Measurements from ENCODE around the gene CRYBG1. TPM values are rescaled to one million over a fixed set of nuclear protein-coding genes. Genes with fewer than 3 reads are reported as not detected.

CRYBG1 gene
- total RNA-seq, 2 donors from 2014 or later = 2.5 to 2.7 TPM

GRCh38 chr6:106496823-106497222 is 136.3 kb downstream of the CRYBG1 start:
- Histone ChIP-seq H3K27ac (ENCODE audit: low read depth, low read length) (no peak overlapping the region), H3K36me3 (ENCODE audit: control insufficient read depth, insufficient read depth, low read length) (no peaks in the 10 kb centered on the region), H3K9ac (ENCODE audit: extremely low read depth, low read length, poor library complexity, severe bottlenecking) (no peak overlapping the region), H3K27me3 (ENCODE audit: control insufficient read depth, insufficient read depth, low read length, poor library complexity, severe bottlenecking) (no peaks in the 10 kb centered on the region), H3K4me1 (ENCODE audit: control insufficient read depth, insufficient read depth, low read length) (no peaks in the 10 kb centered on the region), H3K4me3 (ENCODE audit: low read length) (no peak overlapping the region), H3K9me3 (ENCODE audit: control insufficient read depth, low read length) (no peaks in the 10 kb centered on the region)
- Mint-ChIP-seq H3K36me3 (ENCODE audit: low read depth) (no peaks in the 10 kb centered on the region), H3K27ac (no peak overlapping the region), H3K4me3 (no peak overlapping the region), H3K9me3 (no peaks in the 10 kb centered on the region), H3K27me3 (ENCODE audit: insufficient read depth) (no peaks in the 10 kb centered on the region), H3K4me1 (peaks cover 4% of the 10 kb centered on the region)
- DNase-seq = no peak
- WGBS, 2 experiments (ENCODE audit: insufficient coverage in 1 of 2, insufficient read length in 1 of 2) = 90 to 91% methylated on average over 3 to 6 of the region's 6 CpGs
- TF ChIP-seq CTCF (conservative IDR thresholded peaks at IDR 0.05) = no peak

- H3K4me3 Mint-ChIP-seq = no peak overlapping the region
- H3K27me3 Mint-ChIP-seq (ENCODE audit: insufficient read depth) = peaks cover 2% of the 10 kb centered on the region
- TF ChIP-seq CTCF (conservative IDR thresholded peaks at IDR 0.05) = no peak
- Histone ChIP-seq H3K4me1 (ENCODE audit: control insufficient read depth, insufficient read depth, low read length) (no peaks in the 10 kb centered on the region), H3K27ac (ENCODE audit: low read depth, low read length) (no peak overlapping the region), H3K36me3 (ENCODE audit: control insufficient read depth, insufficient read depth, low read length) (no peaks in the 10 kb centered on the region), H3K27me3 (ENCODE audit: control insufficient read depth, insufficient read depth, low read length, poor library complexity, severe bottlenecking) (peaks cover 11% of the 10 kb centered on the region), H3K9ac (ENCODE audit: extremely low read depth, low read length, poor library complexity, severe bottlenecking) (no peak overlapping the region), H3K4me3 (ENCODE audit: low read length) (no peak overlapping the region), H3K9me3 (ENCODE audit: control insufficient read depth, low read length) (no peaks in the 10 kb centered on the region)
- H3K4me1 Mint-ChIP-seq = no peaks in the 10 kb centered on the region
- no peak overlapping the region for H3K27ac Mint-ChIP-seq
- no peak for DNase-seq
- 95 to 100% methylated on average over 2 to 3 of the region's 3 CpGs for WGBS, 2 experiments (ENCODE audit: insufficient coverage in 1 of 2, insufficient read length in 1 of 2)
- no peaks in the 10 kb centered on the region for H3K9me3 Mint-ChIP-seq
- no peaks in the 10 kb centered on the region for H3K36me3 Mint-ChIP-seq (ENCODE audit: low read depth)
Measured at GRCh38 chr6:106501960-106502371, 141.4 kb downstream of the CRYBG1 start.

GRCh38 chr6:106502559-106502958 is 142.0 kb downstream of the CRYBG1 start:
- no peak overlapping the region for H3K4me3 Mint-ChIP-seq
- H3K4me1 Mint-ChIP-seq = no peaks in the 10 kb centered on the region

More at GRCh38 chr6:106502559-106502958, 142.0 kb downstream of the CRYBG1 start:
- H3K9ac ChIP-seq (ENCODE audit: extremely low read depth, low read length, poor library complexity, severe bottlenecking) = no peak overlapping the region
- H3K4me3 ChIP-seq (ENCODE audit: low read length) = no peak overlapping the region
- no peaks in the 10 kb centered on the region for H3K4me1 ChIP-seq (ENCODE audit: control insufficient read depth, insufficient read depth, low read length)
- H3K27me3 ChIP-seq (ENCODE audit: control insufficient read depth, insufficient read depth, low read length, poor library complexity, severe bottlenecking) = peaks cover 17% of the 10 kb centered on the region
- H3K9me3 ChIP-seq (ENCODE audit: control insufficient read depth, low read length) = no peaks in the 10 kb centered on the region
- H3K9me3 Mint-ChIP-seq = no peaks in the 10 kb centered on the region
- H3K27me3 Mint-ChIP-seq (ENCODE audit: insufficient read depth) = peaks cover 8% of the 10 kb centered on the region
- no peak for TF ChIP-seq CTCF (conservative IDR thresholded peaks at IDR 0.05)
- no peaks in the 10 kb centered on the region for H3K36me3 ChIP-seq (ENCODE audit: control insufficient read depth, insufficient read depth, low read length)
- no peak for DNase-seq
- H3K27ac ChIP-seq (ENCODE audit: low read depth, low read length) = no peak overlapping the region
- H3K27ac Mint-ChIP-seq = no peak overlapping the region
- H3K36me3 Mint-ChIP-seq (ENCODE audit: low read depth) = no peaks in the 10 kb centered on the region
- WGBS, 2 experiments (ENCODE audit: insufficient coverage in 1 of 2, insufficient read length in 1 of 2) = 90 to 100% methylated on average over 2 of the region's 2 CpGs

All from endodermal cell (in vitro differentiated cells).